Hepatocyte (in vitro differentiated cells): ENCODE measurements around the gene RPUSD3. TPM values are rescaled to one million over a fixed set of nuclear protein-coding genes. Genes with fewer than 3 reads are reported as not detected.

ENCODE experiments used
- DNase-seq: peaks from one replicate; pipeline ENCODE4 v3.0.0-alpha.2; 2016; ENCODE audit warnings: low spot score
- H2AFZ ChIP-seq: fragments of 200-600 bp; sonication (generic); 2 replicates; pipeline ENCODE4 v1.6.0; 2016; ENCODE audit warnings: antibody characterized with exemption, mild to moderate bottlenecking
- H3K27ac ChIP-seq: fragments of 200-600 bp; sonication (generic); 2 replicates; pipeline ENCODE4 v1.5.1; 2016; ENCODE audit warnings: mild to moderate bottlenecking
- H3K27me3 ChIP-seq: fragments of 200-600 bp; sonication (generic); 2 replicates; pipeline ENCODE4 v1.6.1; 2016
- H3K36me3 ChIP-seq: fragments of 200-600 bp; sonication (generic); replicated peaks from 2 replicates; pipeline ENCODE4 v1.5.1; 2016; ENCODE audit warnings: low read depth; ENCODE audit not compliant: insufficient read depth
- H3K4me1 ChIP-seq: fragments of 200-600 bp; sonication (generic); 2 replicates; pipeline ENCODE4 v1.5.1; 2016; ENCODE audit warnings: mild to moderate bottlenecking, moderate library complexity; ENCODE audit not compliant: insufficient read depth
- H3K4me2 ChIP-seq: fragments of 200-600 bp; sonication (generic); 2 replicates; pipeline ENCODE4 v1.6.0; 2016
- H3K4me3 ChIP-seq: fragments of 200-600 bp; sonication (generic); 2 replicates; pipeline ENCODE4 v1.5.1; 2016; ENCODE audit warnings: mild to moderate bottlenecking
- H3K79me2 ChIP-seq: fragments of 200-600 bp; sonication (generic); 2 replicates; pipeline ENCODE4 v1.6.0; 2017; ENCODE audit warnings: mild to moderate bottlenecking
- H3K9me2 ChIP-seq: fragments of 200-600 bp; sonication (generic); replicated peaks from 2 replicates; pipeline ENCODE4 v1.6.0; 2017; ENCODE audit warnings: mild to moderate bottlenecking; ENCODE audit not compliant: insufficient read depth
- H3K9me3 ChIP-seq: fragments of 200-600 bp; sonication (generic); 2 replicates; pipeline ENCODE4 v1.5.1; 2016; ENCODE audit warnings: low read depth, mild to moderate bottlenecking
- H4K20me1 ChIP-seq: fragments of 200-600 bp; sonication (generic); 2 replicates; pipeline ENCODE4 v1.6.0; 2016; ENCODE audit warnings: mild to moderate bottlenecking; ENCODE audit not compliant: insufficient read depth, poor library complexity, severe bottlenecking
- CTCF ChIP-seq: fragments of 200-600 bp; sonication (generic); IDR thresholded peaks from 2 replicates; pipeline ENCODE4 v1.5.1; 2016; ENCODE audit warnings: antibody characterized with exemption, mild to moderate bottlenecking; ENCODE audit not compliant: poor library complexity
- EZH2 ChIP-seq: fragments of 200-600 bp; sonication (generic); IDR thresholded peaks from 2 replicates; pipeline ENCODE4 v1.6.1; 2016; ENCODE audit warnings: antibody characterized with exemption, mild to moderate bottlenecking, borderline replicate concordance
- EZH2phosphoT487 ChIP-seq: fragments of 200-600 bp; sonication (generic); IDR thresholded peaks from one replicate; pipeline ENCODE4 v1.6.1; 2018; ENCODE audit warnings: antibody characterized with exemption, mild to moderate bottlenecking, low read depth, moderate library complexity; ENCODE audit not compliant: unreplicated experiment, severe bottlenecking
- WGBS: methylation state at CpG from one replicate; pipeline ENCODE4 v1.1.6; 2016; ENCODE audit warnings: low lambda C conversion rate; ENCODE audit errors: missing lambda C conversion rate; 5-methylcytosine and 5-hydroxymethylcytosine counted together
- polyA plus RNA-seq: library from polyadenylated mRNA; unstranded; fragments of >200 nt; fragmentation: Nextera tagmentation; extraction: Ambion mirVana; gene quantifications from 2 replicates; pipeline ENCODE4 v1.2.1, GENCODE V29; 2016
- total RNA-seq: library from RNA; depleted of rRNA; stranded (reverse); fragments of >200 nt; gene quantifications from 2 replicates; pipeline ENCODE4 v1.2.3, GENCODE V29; 2014

RPUSD3 gene
- total and polyA plus RNA-seq, 2 experiments from 2014 or later = 37.4 to 74.7 TPM

- 2% methylated on average over 30 of the region's 76 CpGs for WGBS
- H3K4me3 ChIP-seq = peak within 1 kb of the TSS; percentile 14
- no peaks in the 10 kb centered on the region for H3K79me2 ChIP-seq
- DNase-seq = peak; percentile 83
- peak within 1 kb of the TSS; percentile 93 for H3K4me2 ChIP-seq
- no peaks in the 10 kb centered on the region for H3K9me2 ChIP-seq
- H2AFZ ChIP-seq = peak within 1 kb of the TSS; percentile 32
- H3K36me3 ChIP-seq = no peaks in the 10 kb centered on the region
- no peaks in the 10 kb centered on the region for H3K27me3 ChIP-seq
- no peaks in the 10 kb centered on the region for H4K20me1 ChIP-seq
- peaks cover 14% of the 10 kb centered on the region for H3K4me1 ChIP-seq
- no peaks in the 10 kb centered on the region for H3K9me3 ChIP-seq
- TF ChIP-seq CTCF (no peak), EZH2 (no peak), EZH2phosphoT487 (no peak)
- H3K27ac ChIP-seq = peak within 1 kb of the TSS; percentile 86
These were observed 34.0 kb downstream of the RPUSD3 start, which contains the start of gene TTLL3 for GRCh38 chr3:9809615-9810432. TTLL3 (plus strand) TSS chr3:9810262; CDS start chr3:9810662, 400 bp downstream.

- Histone ChIP-seq H3K27ac (peak overlapping the region; percentile 86), H3K9me2 (no peaks in the 10 kb centered on the region), H3K4me1 (peaks cover 14% of the 10 kb centered on the region), H3K9me3 (no peaks in the 10 kb centered on the region), H3K27me3 (no peaks in the 10 kb centered on the region), H2AFZ (peak overlapping the region; percentile 32), H3K4me3 (peak overlapping the region; percentile 14), H3K79me2 (no peaks in the 10 kb centered on the region), H3K36me3 (no peaks in the 10 kb centered on the region), H4K20me1 (no peaks in the 10 kb centered on the region), H3K4me2 (peak overlapping the region; percentile 93)
- peak; percentile 37 for DNase-seq
- 81% methylated on average over 4 of the region's 4 CpGs for WGBS
- TF ChIP-seq CTCF = no peak
- no peak for TF ChIP-seq EZH2
- TF ChIP-seq EZH2phosphoT487 = no peak
These were observed 34.6 kb downstream of the RPUSD3 start for GRCh38 chr3:9809239-9809614.

GRCh38 chr3:9808345-9809037 lies 35.3 kb downstream of the RPUSD3 start:
- Histone ChIP-seq H3K4me3 (no peak overlapping the region), H3K4me2 (no peak overlapping the region), H2AFZ (no peak overlapping the region), H3K27ac (peak overlapping the region; percentile 86), H3K9me3 (no peaks in the 10 kb centered on the region), H3K27me3 (no peaks in the 10 kb centered on the region), H3K4me1 (peaks cover 14% of the 10 kb centered on the region), H3K36me3 (no peaks in the 10 kb centered on the region), H3K79me2 (no peaks in the 10 kb centered on the region), H4K20me1 (no peaks in the 10 kb centered on the region), H3K9me2 (no peaks in the 10 kb centered on the region)
- 80% methylated on average over 7 of the region's 7 CpGs for WGBS
- peak; percentile 51 for DNase-seq
- TF ChIP-seq CTCF = peak; percentile 21
- no peak for TF ChIP-seq EZH2
- no peak for TF ChIP-seq EZH2phosphoT487
